K562 (cell line): ENCODE results near the gene PTPN18. TPM values are rescaled to one million over a fixed set of nuclear protein-coding genes. Genes with fewer than 3 reads are reported as not detected.
A peak's percentile ranks its signal among the peaks of the same experiment; 100 is the strongest.

Source experiments
- ATAC-seq: fragments of 200-7000 bp; cut with Tn5 transposase; 3 replicates; pipeline ENCODE4 v1.9.1; 2020; ENCODE audit warnings: moderate library complexity
- Bru-seq: library from RNA; stranded (reverse); fragments of 400-500 nt; gene quantifications from one replicate; lab custom pipeline; 2021; lab: Mats Ljungman, UMichigan
- BruChase-seq, 2 experiments: library from RNA; stranded (reverse); fragments of 400-500 nt; gene quantifications; one replicate each; lab custom pipeline; 2021; lab: Mats Ljungman, UMichigan
- BruUV-seq: library from RNA; stranded (reverse); fragments of 400-500 nt; replicated peaks from 2 replicates; lab custom pipeline; 2021; lab: Mats Ljungman, UMichigan
- CTCF ChIA-PET: fragments of 300-600 bp; formaldehyde crosslinking; extraction: SDS; loops from one replicate; lab custom pipeline; 2021; ENCODE audit warnings: low intra/inter-chr PET ratio; lab: Yijun Ruan, JAX
- POLR2A ChIA-PET: fragments of 300-600, 350-650 bp; sonication (Branson Sonifier 250); formaldehyde crosslinking; extraction: SDS; loops from one replicate; lab custom pipeline; 2021; ENCODE audit warnings: antibody characterized with exemption, inconsistent platforms; lab: Yijun Ruan, JAX
- DNase-seq, 4 experiments: peaks; one replicate each; pipeline versions ENCODE4 v3.0.0 to v3.0.0-alpha.2; 2011 to 2018; ENCODE audit warnings: low spot score in 3 of 4, mixed read lengths in 3 of 4; ENCODE audit errors: extremely low read depth in 1 of 4
- FAIRE-seq: peaks from 2 replicates; lab custom pipeline; 2011; peaks lifted over from hg19 to GRCh38; lab: Jason Lieb, UNC
- H2AFZ ChIP-seq: 2 replicates; pipeline ENCODE4 v1.6.0; 2011; ENCODE audit warnings: low read depth, low read length, control low read depth, inconsistent platforms
- H3K27ac ChIP-seq: fragments of 200-600 bp; 3 replicates; pipeline ENCODE4 v1.8.0; 2011; ENCODE audit warnings: low read depth, mild to moderate bottlenecking, control low read depth, inconsistent platforms, low read length, moderate library complexity, mixed read lengths; ENCODE audit errors: extremely low read depth
- H3K27me3 ChIP-seq, 2 experiments: fragments of 300-600 bp in 1 of 2; 2 replicates in 1 of 2; 3 replicates in 1 of 2; pipeline versions ENCODE4 v1.6.0 to v1.8.0; 2011; ENCODE audit warnings: inconsistent platforms in 2 of 2, low read length in 2 of 2, mild to moderate bottlenecking in 1 of 2, mixed read lengths in 1 of 2, moderate library complexity in 1 of 2; ENCODE audit not compliant: control insufficient read depth in 2 of 2, insufficient read depth in 2 of 2
- H3K36me3 ChIP-seq: fragments of 300-600 bp; 3 replicates; pipeline ENCODE4 v1.8.0; 2011; ENCODE audit warnings: mild to moderate bottlenecking, low read length, inconsistent platforms; ENCODE audit not compliant: control insufficient read depth, insufficient read depth
- H3K4me1 ChIP-seq, 2 experiments: fragments of 200-600 bp in 1 of 2; replicated peaks in 1 of 2; 2 replicates in 1 of 2; 3 replicates in 1 of 2; pipeline versions ENCODE4 v1.5.1 to v1.8.0; 2011; ENCODE audit warnings: inconsistent platforms in 2 of 2, low read length in 2 of 2, mild to moderate bottlenecking in 1 of 2, mixed read lengths in 1 of 2, moderate library complexity in 1 of 2; ENCODE audit not compliant: control insufficient read depth in 2 of 2, insufficient read depth in 2 of 2
- H3K4me2 ChIP-seq: 2 replicates; pipeline ENCODE4 v1.6.1; 2011; ENCODE audit warnings: low read length, control low read depth, inconsistent platforms, mixed read lengths; ENCODE audit not compliant: insufficient read depth
- H3K4me3 ChIP-seq: fragments of 200-600 bp; sonication (generic), shearing (Covaris generic); 2 replicates; pipeline ENCODE4 v1.5.1; 2016; ENCODE audit warnings: control low read depth, inconsistent platforms
- H3K79me2 ChIP-seq: fragments of 200-600 bp; 3 replicates; pipeline ENCODE4 v1.8.0; 2011; ENCODE audit warnings: low read length, inconsistent platforms; ENCODE audit not compliant: control insufficient read depth, insufficient read depth
- H3K9ac ChIP-seq, 2 experiments: 2 replicates each; pipeline versions ENCODE4 v1.6.0 to v1.6.1; 2011; ENCODE audit warnings: low read depth in 2 of 2, low read length in 2 of 2, control low read depth in 1 of 2, inconsistent platforms in 1 of 2, mild to moderate bottlenecking in 1 of 2, mixed read lengths in 1 of 2; ENCODE audit not compliant: insufficient read depth in 1 of 2
- H3K9me1 ChIP-seq: one replicate; pipeline ENCODE4 v1.6.0; 2011; ENCODE audit warnings: inconsistent platforms, mild to moderate bottlenecking, low read length, moderate library complexity; ENCODE audit not compliant: control insufficient read depth, insufficient read depth
- H3K9me3 ChIP-seq: replicated peaks from 2 replicates; pipeline ENCODE4 v1.5.1; 2011; ENCODE audit warnings: low read depth, low read length, inconsistent platforms; ENCODE audit not compliant: control insufficient read depth, insufficient read depth
- H4K20me1 ChIP-seq: replicated peaks from 2 replicates; pipeline ENCODE4 v1.6.1; 2011; ENCODE audit warnings: low read length, inconsistent platforms, mixed read lengths; ENCODE audit not compliant: control insufficient read depth, insufficient read depth
- HCFC1 ChIP-seq: IDR thresholded peaks from 2 replicates; pipeline ENCODE4 v1.6.1; 2012; ENCODE audit warnings: low read depth, low read length, improper control_type of control experiment
- KLF1 ChIP-seq: fragments of 450-650 bp; IDR thresholded peaks from 2 replicates; pipeline ENCODE4 v1.6.1; 2016; ENCODE audit warnings: missing genetic modification characterization, missing compliant biosample characterization
- NFRKB ChIP-seq: fragments of 450-650 bp; IDR thresholded peaks from 2 replicates; pipeline ENCODE4 v1.6.1; 2016; ENCODE audit warnings: low read depth
- RB1 ChIP-seq: fragments of 450-650 bp; IDR thresholded peaks from 2 replicates; pipeline ENCODE4 v1.6.1; 2017; ENCODE audit warnings: low read depth, mild to moderate bottlenecking
- SMAD4 ChIP-seq: fragments of 250-450 bp; sonication (Bioruptor Pico); conservative IDR thresholded peaks from 2 replicates; pipeline ENCODE4 v1.8.0; 2021; ENCODE audit warnings: inconsistent platforms, mild to moderate bottlenecking, moderate library complexity
- SRSF1 ChIP-seq: fragments of 200-400 bp; formaldehyde crosslinking; IDR thresholded peaks from 2 replicates; pipeline ENCODE4 v1.6.1; 2017; ENCODE audit warnings: mild to moderate bottlenecking, low read depth, low read length, moderate library complexity
- TAF1 ChIP-seq: IDR thresholded peaks from 2 replicates; pipeline ENCODE4 v1.6.1; 2011; ENCODE audit warnings: mild to moderate bottlenecking, low read length, moderate library complexity; ENCODE audit not compliant: insufficient read depth, control insufficient read depth, severe bottlenecking; ENCODE audit errors: extremely low read depth
- THAP12 ChIP-seq: fragments of 250-450 bp; sonication (Bioruptor Pico); IDR thresholded peaks from 2 replicates; pipeline ENCODE4 v1.9.0; 2021; ENCODE audit warnings: mild to moderate bottlenecking, inconsistent platforms
- ZNF785 ChIP-seq: fragments of 250-450 bp; sonication (Bioruptor Pico); IDR thresholded peaks from 2 replicates; pipeline ENCODE4 v1.4.0; 2020; ENCODE audit warnings: mild to moderate bottlenecking
- WGBS: fragments of 100-300 bp; shearing (Covaris generic); methylation state at CpG from one replicate; pipeline ENCODE4 v1.1.6; 2016; ENCODE audit warnings: low coverage, mixed read lengths; ENCODE audit not compliant: insufficient coverage; ENCODE audit errors: missing lambda C conversion rate; 5-methylcytosine and 5-hydroxymethylcytosine counted together
- in situ Hi-C: fragments of 300-500 bp; cut with MboI; formaldehyde crosslinking; loops from 4 replicates; pipeline ENCODE4 v1.15.0; 2018; ENCODE audit warnings: inconsistent platforms, mixed read lengths
- intact Hi-C: fragments of 100-400 bp; cut with micrococcal nuclease; formaldehyde crosslinking; loops from 2 replicates; pipeline ENCODE4 v1.14.2; 2022
- long read RNA-seq, 3 experiments: library from polyadenylated mRNA in 2 of 3; library from RNA in 1 of 3; unstranded in 2 of 3; stranded (forward) in 1 of 3; transcript quantifications; one replicate each; pipeline ENCODE4 v2.0.0, GENCODE V29; 2019 to 2022
- polyA minus RNA-seq, 3 experiments: library from RNA; depleted of rRNA, polyadenylated mRNA; stranded (reverse); fragments of >200 nt; gene quantifications; 2 replicates each; pipeline ENCODE4 v1.2.3, GENCODE V29; 2011
- polyA plus RNA-seq, 8 experiments: library from polyadenylated mRNA; depleted of rRNA in 4 of 8; stranded (reverse) in 5 of 8; unstranded in 3 of 8; fragments of >200 nt; fragmentation: Nextera tagmentation in 2 of 8; fragmentation: Illumina TruSeq in 1 of 8; extraction: Ambion mirVana in 2 of 8; extraction: Trizol in 1 of 8; gene quantifications; 2 replicates each; pipeline versions ENCODE4 v1.2.1 to v1.2.3, GENCODE V29; 2011 to 2014; ENCODE audit warnings: inconsistent platforms in 1 of 8, missing spikeins in 1 of 8
- total RNA-seq, 7 experiments: library from RNA; depleted of rRNA in 6 of 7; stranded (reverse); fragments of >200 nt in 6 of 7; fragmentation: Illumina TruSeq in 2 of 7; extraction: Trizol in 2 of 7; gene quantifications; 2 replicates each; pipeline versions ENCODE4 v1.2.1 to v1.2.3, GENCODE V29; 2011 to 2021; ENCODE audit warnings: low replicate concordance in 1 of 7

Gene PTPN18
- 213 and 354 TPM in 2 replicates for total RNA-seq (2011; cell fraction: chromatin; rRNA removed; ENCODE audit: low replicate concordance)
- total RNA-seq (2011; cell fraction: nucleolus; rRNA removed) = 191 TPM in 2 replicates
- 220 and 291 TPM in 2 replicates for total RNA-seq (2011; cell fraction: nucleoplasm; rRNA removed)
- total RNA-seq (2014; rRNA removed) (49.6 and 57.0 TPM in 2 replicates), total RNA-seq (2014; rRNA removed; fragmentation: Illumina TruSeq; extraction: Trizol) (36.9 and 37.6 TPM in 2 replicates), total RNA-seq (2015; rRNA removed; fragmentation: Illumina TruSeq; extraction: Trizol) (35.2 and 38.5 TPM in 2 replicates), total RNA-seq (2021) (64.0 and 64.4 TPM in 2 replicates), polyA plus RNA-seq (2011; rRNA removed) (51.0 and 58.7 TPM in 2 replicates), polyA plus RNA-seq (2014; fragmentation: Illumina TruSeq; extraction: Trizol) (79.5 and 90.7 TPM in 2 replicates), polyA plus RNA-seq (2014; fragmentation: Nextera tagmentation; extraction: Ambion mirVana) (10 to 100 TPM; 11.6 to 19.3 TPM), polyA plus RNA-seq (2014; rRNA removed) (67.4 and 76.7 TPM in 2 replicates), polyA minus RNA-seq (2011; rRNA and poly(A)+ RNA removed) (42.3 and 45.7 TPM in 2 replicates), Bru-seq, nascent RNA (percentile 81 among the genes with signal in this experiment), BruChase-seq, experiment 1, labeled RNA remaining after a 2-hour chase (percentile 72 among the genes with signal in this experiment), BruChase-seq, experiment 2, labeled RNA remaining after a 6-hour chase (percentile 71 among the genes with signal in this experiment)
- 53.2 and 74.2 TPM in 2 replicates for polyA plus RNA-seq (2011; cell fraction: cytosol; rRNA removed)
- 140 and 232 TPM in 2 replicates for polyA plus RNA-seq (2011; cell fraction: nucleus; rRNA removed)
- polyA plus RNA-seq (2012) = 44.4 and 61.5 TPM in 2 replicates
- polyA minus RNA-seq (2011; cell fraction: cytosol; rRNA and poly(A)+ RNA removed) = 31.4 and 33.8 TPM in 2 replicates
- 74.3 and 76.3 TPM in 2 replicates for polyA minus RNA-seq (2011; cell fraction: nucleus; rRNA and poly(A)+ RNA removed)
- long read RNA-seq, experiment 1, transcript PTPN18-211 (3 exons, 1,394 nt) = major isoform, 6 of 95 reads
- long read RNA-seq, experiment 1, partial matches to known transcripts = 58 of 95 reads
- long read RNA-seq, experiment 1, other reads (novel, unspliced or antisense) = 25 of 95 reads
- long read RNA-seq, experiment 2, transcript PTPN18-211 (3 exons, 1,394 nt) = minor isoform, 9 of 65 reads
- long read RNA-seq, experiment 2, transcript PTPN18-201 (15 exons, 3,669 nt) = minor isoform, 5 of 65 reads
- long read RNA-seq, experiment 2, transcript PTPN18-207 (2 exons, 1,717 nt) = major isoform, 12 of 65 reads
- long read RNA-seq, experiment 2, partial matches to known transcripts = 9 of 65 reads
- long read RNA-seq, experiment 2, other reads (novel, unspliced or antisense) = 27 of 65 reads
- long read RNA-seq, experiment 3, partial matches to known transcripts = 1 of 11 reads
- long read RNA-seq, experiment 3, other reads (novel, unspliced or antisense) = 6 of 11 reads

- intact Hi-C loops = no loop called here
- H3K27me3 ChIP-seq = no peaks in the 10 kb centered on the region
- ATAC-seq (peak; percentile 96), FAIRE-seq (peak; percentile 73), DNase-seq (peak; percentile 93 to 95 (median 95))
- ChIA-PET CTCF (interaction anchor here (0.6 to 2.3 kb wide), 2 partner anchors 17 to 153 kb away, joined by 3 to 8 read pairs; no protein-coding TSS in a partner anchor), POLR2A (interaction anchor here (1.0 to 5.4 kb wide), 5 partner anchors 11 to 23 kb away, joined by 3 to 63 read pairs (median 7); partner anchors contain the start of gene IMP4)
- peak within 1 kb of the TSS; percentile 87 to 96 for H3K9ac ChIP-seq
- in situ Hi-C loops = no loop called here
- H3K9me3 ChIP-seq = no peaks in the 10 kb centered on the region
- peak within 1 kb of the TSS; percentile 85 for H3K4me2 ChIP-seq
- H3K9me1 ChIP-seq = no peaks in the 10 kb centered on the region
- peak within 1 kb of the TSS; percentile 85 for H3K27ac ChIP-seq
- peaks cover 5 to 41% of the 10 kb centered on the region in 2 experiments; a peak in 4 of 5 replicates for H3K4me1 ChIP-seq
- H3K36me3 ChIP-seq = peaks cover 4% of the 10 kb centered on the region; the same call in 1 of the 3 replicates
- no TSS peak for BruUV-seq
- H2AFZ ChIP-seq = peak within 1 kb of the TSS; percentile 90
- H3K79me2 ChIP-seq = peaks cover 19% of the 10 kb centered on the region
- no peaks in the 10 kb centered on the region for H4K20me1 ChIP-seq
- 2% methylated on average over 57 of the region's 107 CpGs for WGBS
- H3K4me3 ChIP-seq = peak within 1 kb of the TSS; percentile 78
- TF ChIP-seq RB1 = peak; percentile 94
- peak; percentile 89 for TF ChIP-seq TAF1
- no peak for TF ChIP-seq ZNF785 (CRISPR knock-in tag)
- TF ChIP-seq THAP12 (CRISPR knock-in tag) = peak; percentile 74
- peak; percentile 42; the same call in 1 of the 2 replicates for TF ChIP-seq KLF1 (tag)
- peak; percentile 52 for TF ChIP-seq SMAD4
- TF ChIP-seq HCFC1 = peak; percentile 28; the same call in 1 of the 2 replicates
- TF ChIP-seq NFRKB = no peak
- no peak for TF ChIP-seq SRSF1
These were observed at the start of gene PTPN18 for GRCh38 chr2:130355578-130356431. Gene PTPN18, plus strand, starts transcription at chr2:130356056. Its CDS starts 52 bp downstream, at chr2:130356108.
